WTC11 (cell line): Measurements from ENCODE around the gene SRMS. TPM values are rescaled to one million over a fixed set of nuclear protein-coding genes. Genes with fewer than 3 reads are reported as not detected.

Experiments used
- ATAC-seq: fragments of 200-7000 bp; cut with Tn5 transposase; 2 replicates; pipeline ENCODE4 v1.10.0; 2021; ENCODE audit warnings: mild to moderate bottlenecking, moderate library complexity
- CTCF ChIA-PET: fragments of 300-600 bp; sonication (Branson Sonifier 250); formaldehyde crosslinking; loops from one replicate; lab custom pipeline; 2021; ENCODE audit warnings: antibody characterized with exemption; lab: Charles Lee
- POLR2A ChIA-PET: fragments of 350-600 bp; sonication (Branson Sonifier 250); formaldehyde crosslinking; loops from one replicate; lab custom pipeline; 2021; ENCODE audit warnings: antibody characterized with exemption; lab: Charles Lee
- DNase-seq: peaks from one replicate; pipeline ENCODE4 v3.0.0; 2021; ENCODE audit warnings: low spot score
- H3K27ac Mint-ChIP-seq: 2 replicates; pipeline ENCODE4 v1.8.0; 2021; ENCODE audit warnings: mixed read lengths
- H3K27me3 Mint-ChIP-seq: 2 replicates; pipeline ENCODE4 v1.8.0; 2021; ENCODE audit warnings: low read depth, mild to moderate bottlenecking, moderate library complexity, mixed read lengths
- H3K36me3 Mint-ChIP-seq: 2 replicates; pipeline ENCODE4 v1.8.0; 2021; ENCODE audit warnings: mixed read lengths
- H3K4me1 Mint-ChIP-seq: 2 replicates; pipeline ENCODE4 v1.8.0; 2022; ENCODE audit warnings: mixed read lengths
- H3K4me3 Mint-ChIP-seq: 2 replicates; pipeline ENCODE4 v1.8.0; 2021; ENCODE audit warnings: mild to moderate bottlenecking, moderate library complexity, mixed read lengths
- H3K9me3 Mint-ChIP-seq: 2 replicates; pipeline ENCODE4 v1.8.0; 2021; ENCODE audit warnings: mixed read lengths
- ATF1 ChIP-seq: sonication (generic); formaldehyde crosslinking; IDR thresholded peaks from 2 replicates; pipeline ENCODE4 v1.8.1; 2023; ENCODE audit warnings: mild to moderate bottlenecking, moderate library complexity, missing genetic modification reagents
- CREB1 ChIP-seq: sonication (generic); formaldehyde crosslinking; IDR thresholded peaks from 2 replicates; pipeline ENCODE4 v1.8.0; 2023; ENCODE audit warnings: mild to moderate bottlenecking, missing genetic modification reagents
- ETV6 ChIP-seq: sonication (generic); formaldehyde crosslinking; IDR thresholded peaks from 2 replicates; pipeline ENCODE4 v1.8.1; 2022; ENCODE audit warnings: mild to moderate bottlenecking, missing genetic modification reagents
- FOXK1 ChIP-seq: sonication (generic); formaldehyde crosslinking; IDR thresholded peaks from 2 replicates; pipeline ENCODE4 v1.8.0; 2022; ENCODE audit warnings: mild to moderate bottlenecking, moderate library complexity, missing genetic modification reagents
- GABPB1 ChIP-seq: sonication (generic); formaldehyde crosslinking; IDR thresholded peaks from 2 replicates; pipeline ENCODE4 v1.8.1; 2023; ENCODE audit warnings: mild to moderate bottlenecking, missing genetic modification reagents
- GTF2I ChIP-seq: fragments of 250-450 bp; sonication (Bioruptor Pico); conservative IDR thresholded peaks from 2 replicates; pipeline ENCODE4 v1.4.0; 2021; ENCODE audit warnings: mild to moderate bottlenecking
- HMGA2 ChIP-seq: fragments of 250-450 bp; sonication (Bioruptor Pico); IDR thresholded peaks from 2 replicates; pipeline ENCODE4 v1.4.0; 2021; ENCODE audit warnings: mild to moderate bottlenecking, moderate library complexity
- IRF2 ChIP-seq: sonication (generic); formaldehyde crosslinking; IDR thresholded peaks from 2 replicates; pipeline ENCODE4 v1.8.0; 2022; ENCODE audit warnings: low read depth, missing genetic modification reagents, borderline replicate concordance
- KAT7 ChIP-seq: sonication (generic); formaldehyde crosslinking; IDR thresholded peaks from 2 replicates; pipeline ENCODE4 v1.8.1; 2023; ENCODE audit warnings: missing genetic modification reagents, mild to moderate bottlenecking, borderline replicate concordance
- PRDM15 ChIP-seq: sonication (generic); formaldehyde crosslinking; IDR thresholded peaks from 2 replicates; pipeline ENCODE4 v1.8.0; 2022; ENCODE audit warnings: missing genetic modification reagents
- TEAD1 ChIP-seq: sonication (generic); formaldehyde crosslinking; IDR thresholded peaks from 2 replicates; pipeline ENCODE4 v1.8.0; 2022; ENCODE audit warnings: mild to moderate bottlenecking, missing genetic modification reagents
- ZNF317 ChIP-seq: sonication (generic); formaldehyde crosslinking; IDR thresholded peaks from 2 replicates; pipeline ENCODE4 v1.8.1; 2023; ENCODE audit warnings: low read depth, mild to moderate bottlenecking, moderate library complexity, missing genetic modification reagents, borderline replicate concordance
- ZNF423 ChIP-seq: fragments of 250-450 bp; sonication (Bioruptor Pico); IDR thresholded peaks from 2 replicates; pipeline ENCODE4 v2.1.2; 2022; ENCODE audit warnings: mild to moderate bottlenecking, moderate library complexity
- ZNF671 ChIP-seq: fragments of 250-450 bp; sonication (Bioruptor Pico); IDR thresholded peaks from 2 replicates; pipeline ENCODE4 v1.8.0; 2021; ENCODE audit warnings: mild to moderate bottlenecking
- total RNA-seq: library from RNA; stranded (reverse); gene quantifications from 3 replicates; pipeline ENCODE4 v1.2.3, GENCODE V29; 2021
- TF ChIP-seq, protein P1 (sequence below): fragments of 250-450 bp; sonication (Bioruptor Pico); IDR thresholded peaks from 2 replicates; pipeline ENCODE4 v1.9.0; 2021; ENCODE audit warnings: moderate library complexity, mild to moderate bottlenecking, inconsistent platforms, borderline replicate concordance
- TF ChIP-seq, protein P2 (sequence below): sonication (generic); formaldehyde crosslinking; IDR thresholded peaks from 2 replicates; pipeline ENCODE4 v1.8.1; 2023; ENCODE audit warnings: mild to moderate bottlenecking, moderate library complexity, missing genetic modification reagents
- TF ChIP-seq, protein P3 (sequence below): sonication (generic); formaldehyde crosslinking; IDR thresholded peaks from 2 replicates; pipeline ENCODE4 v1.8.1; 2022; ENCODE audit warnings: mild to moderate bottlenecking, missing genetic modification reagents, moderate library complexity, borderline replicate concordance
- TF ChIP-seq, protein P4 (sequence below): sonication (generic); formaldehyde crosslinking; IDR thresholded peaks from 2 replicates; pipeline ENCODE4 v1.8.0; 2022; ENCODE audit warnings: mild to moderate bottlenecking, missing genetic modification reagents

Gene SRMS
- total RNA-seq, 1 experiment from 2014 or later = 0.26 TPM

GRCh38 chr20:63552481-63553249 is 5.1 kb upstream of the SRMS start:
- Mint-ChIP-seq H3K4me3 (peak overlapping the region; percentile 53), H3K9me3 (no peaks in the 10 kb centered on the region), H3K36me3 (no peaks in the 10 kb centered on the region), H3K27ac (peak overlapping the region; percentile 79; the same call in 1 of the 2 replicates), H3K4me1 (peaks cover 22% of the 10 kb centered on the region), H3K27me3 (no peaks in the 10 kb centered on the region)
- no peak for ATAC-seq
- no peak for DNase-seq
- TF ChIP-seq, protein P1, sequence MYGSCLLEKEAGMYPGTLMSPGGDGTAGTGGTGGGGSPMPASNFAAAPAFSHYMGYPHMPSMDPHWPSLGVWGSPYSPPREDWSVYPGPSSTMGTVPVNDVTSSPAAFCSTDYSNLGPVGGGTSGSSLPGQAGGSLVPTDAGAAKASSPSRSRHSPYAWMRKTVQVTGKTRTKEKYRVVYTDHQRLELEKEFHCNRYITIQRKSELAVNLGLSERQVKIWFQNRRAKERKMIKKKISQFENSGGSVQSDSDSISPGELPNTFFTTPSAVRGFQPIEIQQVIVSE (CRISPR knock-in tag) = no peak
- TF ChIP-seq GTF2I (CRISPR knock-in tag) = no peak
- TF ChIP-seq ZNF423 = peak; percentile 87
- TF ChIP-seq CREB1 (CRISPR knock-in tag) = no peak
- TF ChIP-seq, protein P2, sequence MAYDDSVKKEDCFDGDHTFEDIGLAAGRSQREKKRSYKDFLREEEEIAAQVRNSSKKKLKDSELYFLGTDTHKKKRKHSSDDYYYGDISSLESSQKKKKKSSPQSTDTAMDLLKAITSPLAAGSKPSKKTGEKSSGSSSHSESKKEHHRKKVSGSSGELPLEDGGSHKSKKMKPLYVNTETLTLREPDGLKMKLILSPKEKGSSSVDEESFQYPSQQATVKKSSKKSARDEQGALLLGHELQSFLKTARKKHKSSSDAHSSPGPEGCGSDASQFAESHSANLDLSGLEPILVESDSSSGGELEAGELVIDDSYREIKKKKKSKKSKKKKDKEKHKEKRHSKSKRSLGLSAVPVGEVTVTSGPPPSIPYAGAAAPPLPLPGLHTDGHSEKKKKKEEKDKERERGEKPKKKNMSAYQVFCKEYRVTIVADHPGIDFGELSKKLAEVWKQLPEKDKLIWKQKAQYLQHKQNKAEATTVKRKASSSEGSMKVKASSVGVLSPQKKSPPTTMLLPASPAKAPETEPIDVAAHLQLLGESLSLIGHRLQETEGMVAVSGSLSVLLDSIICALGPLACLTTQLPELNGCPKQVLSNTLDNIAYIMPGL (CRISPR knock-in tag) = no peak
- no peak for TF ChIP-seq ZNF317 (CRISPR knock-in tag)
- TF ChIP-seq HMGA2 (CRISPR knock-in tag) = no peak
- TF ChIP-seq IRF2 (CRISPR knock-in tag) = no peak
- TF ChIP-seq TEAD1 (CRISPR knock-in tag) = no peak
- 0 out of 2 replicates have a peak, but pooled peaks have one; percentile 38 for TF ChIP-seq KAT7 (CRISPR knock-in tag)
- TF ChIP-seq PRDM15 (CRISPR knock-in tag) = no peak
- TF ChIP-seq ZNF671 (CRISPR knock-in tag) = no peak
- TF ChIP-seq ATF1 (CRISPR knock-in tag) = no peak
- TF ChIP-seq ETV6 = no peak
- no peak for TF ChIP-seq GABPB1 (CRISPR knock-in tag)
- TF ChIP-seq, protein P3, sequence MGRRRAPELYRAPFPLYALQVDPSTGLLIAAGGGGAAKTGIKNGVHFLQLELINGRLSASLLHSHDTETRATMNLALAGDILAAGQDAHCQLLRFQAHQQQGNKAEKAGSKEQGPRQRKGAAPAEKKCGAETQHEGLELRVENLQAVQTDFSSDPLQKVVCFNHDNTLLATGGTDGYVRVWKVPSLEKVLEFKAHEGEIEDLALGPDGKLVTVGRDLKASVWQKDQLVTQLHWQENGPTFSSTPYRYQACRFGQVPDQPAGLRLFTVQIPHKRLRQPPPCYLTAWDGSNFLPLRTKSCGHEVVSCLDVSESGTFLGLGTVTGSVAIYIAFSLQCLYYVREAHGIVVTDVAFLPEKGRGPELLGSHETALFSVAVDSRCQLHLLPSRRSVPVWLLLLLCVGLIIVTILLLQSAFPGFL = no peak
- CTCF ChIA-PET = interaction anchor here (0.5 to 2.3 kb wide), 8 partner anchors 14 to 419 kb away, joined by 3 to 33 read pairs (median 4); partner anchors contain the start of genes PPDPF, PTK6 and STMN3
- POLR2A ChIA-PET = interaction anchor here (0.6 to 1.6 kb wide), 5 partner anchors 14 to 405 kb away, joined by 3 to 4 read pairs (median 4); partner anchors contain the start of gene PPDPF

DNA sequence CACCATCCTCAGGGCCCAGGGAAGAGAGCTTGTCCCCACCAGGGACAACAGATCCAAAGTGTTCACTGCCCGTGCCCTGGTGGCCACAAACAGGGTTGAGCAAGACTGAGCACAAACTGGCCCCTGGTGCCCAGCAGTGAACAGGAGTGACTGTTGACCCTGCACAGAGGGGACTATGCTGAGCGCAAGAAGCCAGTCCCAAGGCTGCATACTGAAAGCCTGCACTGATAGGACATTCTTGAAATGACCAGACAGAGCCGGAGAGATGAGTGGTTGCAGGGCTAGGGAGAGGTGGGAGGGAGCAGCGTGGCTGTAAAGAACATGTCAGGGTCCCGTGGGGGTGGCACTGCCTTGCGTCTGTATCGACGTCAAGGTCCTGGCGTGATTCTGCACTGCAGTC is 3.5 kb upstream of the SRMS start:
- Mint-ChIP-seq H3K4me3 (no peak overlapping the region), H3K27ac (peak overlapping the region; percentile 24; the same call in 1 of the 2 replicates), H3K36me3 (no peaks in the 10 kb centered on the region), H3K27me3 (no peaks in the 10 kb centered on the region), H3K4me1 (peaks cover 23% of the 10 kb centered on the region), H3K9me3 (no peaks in the 10 kb centered on the region)
- ChIA-PET POLR2A (no interaction called here), CTCF (interaction anchor here (0.6 to 2.2 kb wide), 3 partner anchors 13 to 423 kb away, joined by 3 to 15 read pairs (median 4); no protein-coding TSS in a partner anchor)
- TF ChIP-seq ETV6 (no peak), FOXK1 (CRISPR knock-in tag) (no peak)
- TF ChIP-seq, protein P4, sequence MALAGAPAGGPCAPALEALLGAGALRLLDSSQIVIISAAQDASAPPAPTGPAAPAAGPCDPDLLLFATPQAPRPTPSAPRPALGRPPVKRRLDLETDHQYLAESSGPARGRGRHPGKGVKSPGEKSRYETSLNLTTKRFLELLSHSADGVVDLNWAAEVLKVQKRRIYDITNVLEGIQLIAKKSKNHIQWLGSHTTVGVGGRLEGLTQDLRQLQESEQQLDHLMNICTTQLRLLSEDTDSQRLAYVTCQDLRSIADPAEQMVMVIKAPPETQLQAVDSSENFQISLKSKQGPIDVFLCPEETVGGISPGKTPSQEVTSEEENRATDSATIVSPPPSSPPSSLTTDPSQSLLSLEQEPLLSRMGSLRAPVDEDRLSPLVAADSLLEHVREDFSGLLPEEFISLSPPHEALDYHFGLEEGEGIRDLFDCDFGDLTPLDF (CRISPR knock-in tag) = no peak
- DNase-seq = no peak
- ATAC-seq = no peak
